HepG2 (cell line): ENCODE results near the gene PALM. TPM values are rescaled to one million over a fixed set of nuclear protein-coding genes. Genes with fewer than 3 reads are reported as not detected.
A peak's percentile ranks its signal among the peaks of the same experiment; 100 is the strongest.

Experiments
- ATAC-seq: fragments of 200-7000 bp; cut with Tn5 transposase; 3 replicates; pipeline ENCODE4 v1.9.1; 2020; ENCODE audit warnings: mild to moderate bottlenecking, moderate library complexity
- BruUV-seq: library from RNA; stranded (reverse); fragments of 400-500 nt; replicated peaks from 2 replicates; lab custom pipeline; 2021; lab: Mats Ljungman, UMichigan
- CTCF ChIA-PET: fragments of 300-600 bp; formaldehyde crosslinking; extraction: SDS; loops from one replicate; lab custom pipeline; 2021; ENCODE audit warnings: low total read pairs, inconsistent platforms, low intra/inter-chr PET ratio; lab: Yijun Ruan, JAX
- POLR2A ChIA-PET: fragments of 350-600 bp; sonication (Branson Sonifier 250); formaldehyde crosslinking; loops from one replicate; lab custom pipeline; 2020; ENCODE audit warnings: antibody characterized with exemption, inconsistent platforms; lab: Yijun Ruan, JAX
- DNase-seq: peaks from one replicate; pipeline ENCODE4 v3.0.0-alpha.2; 2015; ENCODE audit warnings: low spot score
- FAIRE-seq: peaks from 3 replicates; lab custom pipeline; 2011; peaks lifted over from hg19 to GRCh38; lab: Jason Lieb, UNC
- H2AFZ ChIP-seq: one replicate; pipeline ENCODE4 v1.6.1; 2011; ENCODE audit warnings: low read length, inconsistent platforms
- H3K27ac ChIP-seq: fragments of 300-600 bp; 3 replicates; pipeline ENCODE4 v1.8.0; 2011; ENCODE audit warnings: mixed run types, mild to moderate bottlenecking, mixed read lengths, low read length, inconsistent platforms; ENCODE audit not compliant: insufficient read depth; ENCODE audit errors: extremely low read length
- H3K27me3 ChIP-seq, 2 experiments: fragments of 200-600 bp in 1 of 2; 2 replicates in 1 of 2; 3 replicates in 1 of 2; pipeline versions ENCODE4 v1.6.0 to v1.8.0; 2011; ENCODE audit warnings: low read length in 2 of 2, mild to moderate bottlenecking in 2 of 2, moderate library complexity in 2 of 2, inconsistent platforms in 1 of 2; ENCODE audit not compliant: insufficient read depth in 2 of 2, control insufficient read depth in 1 of 2
- H3K36me3 ChIP-seq, 2 experiments: fragments of 200-600 bp in 1 of 2; replicated peaks in 1 of 2; 2 replicates in 1 of 2; 3 replicates in 1 of 2; pipeline versions ENCODE4 v1.5.1 to v1.8.0; 2011; ENCODE audit warnings: low read length in 2 of 2, inconsistent platforms in 1 of 2; ENCODE audit not compliant: insufficient read depth in 2 of 2, control insufficient read depth in 1 of 2
- H3K4me1 ChIP-seq: 2 replicates; pipeline ENCODE4 v1.5.1; 2012; ENCODE audit warnings: low read length, inconsistent platforms; ENCODE audit not compliant: insufficient read depth
- H3K4me2 ChIP-seq: 2 replicates; pipeline ENCODE4 v1.6.0; 2011; ENCODE audit warnings: low read depth, low read length, inconsistent platforms
- H3K4me3 ChIP-seq, 3 experiments: fragments of 200-600 bp in 1 of 3; sonication (generic), shearing (Covaris generic) in 1 of 3; replicated peaks in 1 of 3; 2 replicates each; pipeline ENCODE4 v1.5.1; 2011 to 2016; ENCODE audit warnings: low read length in 3 of 3, inconsistent platforms in 2 of 3, low read depth in 2 of 3, mild to moderate bottlenecking in 2 of 3, control low read depth in 1 of 3, mixed read lengths in 1 of 3; ENCODE audit not compliant: insufficient read depth in 1 of 3
- H3K79me2 ChIP-seq: one replicate; pipeline ENCODE4 v1.6.1; 2011; ENCODE audit warnings: low read length, inconsistent platforms; ENCODE audit not compliant: insufficient read depth
- H3K9ac ChIP-seq: 2 replicates; pipeline ENCODE4 v1.6.0; 2011; ENCODE audit warnings: mild to moderate bottlenecking, low read depth, low read length, inconsistent platforms; ENCODE audit not compliant: insufficient read depth
- H3K9me3 ChIP-seq: 2 replicates; pipeline ENCODE4 v1.5.1; 2012; ENCODE audit warnings: mild to moderate bottlenecking, low read length
- H4K20me1 ChIP-seq: 2 replicates; pipeline ENCODE4 v1.6.0; 2011; ENCODE audit warnings: inconsistent platforms, mild to moderate bottlenecking, low read length, moderate library complexity; ENCODE audit not compliant: insufficient read depth
- ATF5 ChIP-seq: sonication (generic); formaldehyde crosslinking; IDR thresholded peaks from 2 replicates; pipeline ENCODE4 v1.4.0; 2020; ENCODE audit warnings: mild to moderate bottlenecking, low read depth, missing genetic modification reagents
- CBX5 ChIP-seq: sonication (generic); formaldehyde crosslinking; IDR thresholded peaks from 2 replicates; pipeline ENCODE4 v1.4.0; 2020; ENCODE audit warnings: missing genetic modification reagents, borderline replicate concordance
- DNMT3B ChIP-seq: conservative IDR thresholded peaks from 2 replicates; pipeline ENCODE4 v1.6.1; 2016; ENCODE audit warnings: missing biosample characterization, control low read depth
- HHEX ChIP-seq: IDR thresholded peaks from 2 replicates; pipeline ENCODE4 v1.6.1; 2016; ENCODE audit warnings: control low read depth
- HOXA9 ChIP-seq: sonication (generic); formaldehyde crosslinking; IDR thresholded peaks from 2 replicates; pipeline ENCODE4 v1.8.1; 2022; ENCODE audit warnings: missing genetic modification reagents, mild to moderate bottlenecking, moderate library complexity, borderline replicate concordance
- MAX ChIP-seq: IDR thresholded peaks from 2 replicates; pipeline ENCODE4 v1.6.1; 2012; ENCODE audit warnings: inconsistent platforms
- MED1 ChIP-seq: sonication (generic); formaldehyde crosslinking; IDR thresholded peaks from 2 replicates; pipeline ENCODE4 v1.4.0; 2020; ENCODE audit warnings: missing genetic modification reagents
- POLR2G ChIP-seq: fragments of 200-400 bp; formaldehyde crosslinking; IDR thresholded peaks from 2 replicates; pipeline ENCODE4 v1.6.1; 2018; ENCODE audit warnings: mild to moderate bottlenecking, low read depth, low read length, moderate library complexity
- SIX4 ChIP-seq: sonication (generic); formaldehyde crosslinking; IDR thresholded peaks from 2 replicates; pipeline ENCODE4 v1.4.0; 2020; ENCODE audit warnings: missing genetic modification reagents
- ZNF318 ChIP-seq: sonication (generic); formaldehyde crosslinking; IDR thresholded peaks from 2 replicates; pipeline ENCODE4 v1.4.0; 2020; ENCODE audit warnings: mild to moderate bottlenecking, missing genetic modification reagents
- ZNF326 ChIP-seq: sonication (generic); formaldehyde crosslinking; IDR thresholded peaks from 2 replicates; pipeline ENCODE4 v1.4.0; 2020; ENCODE audit warnings: missing genetic modification reagents, borderline replicate concordance
- ZNF737 ChIP-seq: sonication (generic); formaldehyde crosslinking; IDR thresholded peaks from 2 replicates; pipeline ENCODE4 v1.5.0; 2020; ENCODE audit warnings: missing genetic modification reagents, mild to moderate bottlenecking, borderline replicate concordance
- WGBS: methylation state at CpG from one replicate; pipeline ENCODE4 v1.1.6; 2017; ENCODE audit warnings: low lambda C conversion rate; 5-methylcytosine and 5-hydroxymethylcytosine counted together
- in situ Hi-C: cut with HindIII; loops from 2 replicates; pipeline ENCODE4 v1.10.0; 2017; ENCODE audit warnings: low pct_unique_long_range_greater_than_20kb; ENCODE audit not compliant: extremely low pct_ligation_motif_present
- intact Hi-C: fragments of 100-400 bp; cut with micrococcal nuclease; formaldehyde crosslinking; loops from one replicate; pipeline ENCODE4 v1.10.0; 2022; ENCODE audit not compliant: unreplicated experiment
- polyA plus RNA-seq, 8 experiments: library from polyadenylated mRNA; depleted of rRNA in 3 of 8; stranded (reverse) in 7 of 8; unstranded in 1 of 8; fragments of >200 nt; fragmentation: Illumina TruSeq in 4 of 8; extraction: Trizol in 4 of 8; gene quantifications; 2 replicates each; pipeline versions ENCODE4 v1.2.1 to v1.2.3, GENCODE V29; 2011 to 2016; ENCODE audit warnings: low read depth in 4 of 8, missing spikeins in 1 of 8, mixed read lengths in 1 of 8; ENCODE audit not compliant: insufficient read depth in 1 of 8
- total RNA-seq, 5 experiments: library from RNA; depleted of rRNA; stranded (reverse); fragments of >200 nt; fragmentation: Illumina TruSeq; extraction: Trizol; gene quantifications; 2 replicates each; pipeline ENCODE4 v1.2.3, GENCODE V29; 2016; ENCODE audit warnings: low read depth in 1 of 5

Gene PALM
- total and polyA plus RNA-seq, 2 of the 13 experiments (the other 11 are each of a cell fraction or from before 2014, with no cell fraction given): 4.0 to 9.7 TPM

- TF ChIP-seq POLR2G (0 out of 2 replicates have a peak, but pooled peaks have one; percentile 7), ZNF326 (peak; percentile 84; the same call in 1 of the 2 replicates), MED1 (CRISPR knock-in tag) (0 out of 2 replicates have a peak, but pooled peaks have one; percentile 2)
Measured at GRCh38 chr19:677601-678436, 30.9 kb upstream of the PALM start (continued).

GRCh38 chr19:678791-679388 lies 29.8 kb upstream of the PALM start:
- Histone ChIP-seq H3K4me1 (peaks cover 54% of the 10 kb centered on the region), H3K36me3 (no peaks in the 10 kb centered on the region), H3K27ac (no peak overlapping the region), H3K9ac (peak overlapping the region; percentile 82; the same call in 1 of the 2 replicates), H4K20me1 (no peaks in the 10 kb centered on the region), H3K9me3 (no peaks in the 10 kb centered on the region), H3K79me2 (no peaks in the 10 kb centered on the region), H3K4me3 (peak overlapping the region; percentile 57 to 89 (median 63); a peak in 4 of 6 replicates), H3K4me2 (peak overlapping the region; percentile 82), H3K27me3 (peaks cover 0 to 7% of the 10 kb centered on the region in 2 experiments; a peak in 1 of 5 replicates), H2AFZ (no peak overlapping the region)
- ATAC-seq (no peak), FAIRE-seq (no peak), DNase-seq (no peak)
- in situ Hi-C loops (no loop called here), intact Hi-C loops (no loop called here)
- ChIA-PET POLR2A (interaction anchor here (0.8 to 5.3 kb wide), 6 partner anchors 9 to 74 kb away, joined by 3 to 56 read pairs (median 15); partner anchors contain the start of genes PALM and RNF126), CTCF (interaction anchor here (2.2 kb wide), 1 partner anchor 14 kb away, joined by 13 read pairs; no protein-coding TSS in a partner anchor)
- BruUV-seq: no TSS peak
- 96% methylated on average over 6 of the region's 16 CpGs for WGBS
- no peak for TF ChIP-seq HOXA9 (CRISPR knock-in tag)
- TF ChIP-seq DNMT3B (CRISPR knock-in tag): no peak
- no peak for TF ChIP-seq HHEX (CRISPR knock-in tag)
- no peak for TF ChIP-seq SIX4 (CRISPR knock-in tag)
- no peak for TF ChIP-seq CBX5 (CRISPR knock-in tag)
- TF ChIP-seq ZNF737 (CRISPR knock-in tag): no peak
- TF ChIP-seq MAX: no peak
- TF ChIP-seq ATF5 (CRISPR knock-in tag): no peak
- TF ChIP-seq ZNF318 (CRISPR knock-in tag): no peak
